WI38 (cell line): ENCODE data around the gene ECI2.

Experiments
- H3K4me3 ChIP-seq: 2 replicates; pipeline ENCODE4 v1.5.1; 2011; ENCODE audit warnings: low read depth, mild to moderate bottlenecking, control low read depth, low read length
- TF ChIP-seq, protein P1 (sequence below): IDR thresholded peaks from 2 replicates; pipeline ENCODE4 v1.5.1; 2012; ENCODE audit warnings: low read depth, mild to moderate bottlenecking, control low read depth, low read length

Gene ECI2

DNA sequence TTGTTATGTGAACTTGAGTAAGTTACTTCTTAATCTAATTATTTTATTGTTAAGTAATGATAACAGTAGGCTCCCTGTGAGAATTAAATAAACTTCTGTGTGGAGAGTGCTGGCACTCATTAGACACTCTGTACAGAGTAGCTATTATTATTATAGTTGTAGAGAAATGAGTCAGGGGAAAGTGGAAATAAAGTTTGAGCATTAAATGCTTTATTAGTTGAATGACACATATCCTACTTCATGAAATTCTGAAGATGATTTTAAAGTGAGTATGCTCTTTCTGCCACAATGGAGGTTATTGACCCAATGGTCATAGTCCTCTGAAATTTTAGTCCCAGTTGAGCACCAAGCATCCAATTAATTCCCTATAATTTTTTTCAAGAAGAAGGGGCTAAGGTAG, 5.9 kb downstream of the ECI2 start:
- no peak overlapping the region for H3K4me3 ChIP-seq
- TF ChIP-seq, protein P1, sequence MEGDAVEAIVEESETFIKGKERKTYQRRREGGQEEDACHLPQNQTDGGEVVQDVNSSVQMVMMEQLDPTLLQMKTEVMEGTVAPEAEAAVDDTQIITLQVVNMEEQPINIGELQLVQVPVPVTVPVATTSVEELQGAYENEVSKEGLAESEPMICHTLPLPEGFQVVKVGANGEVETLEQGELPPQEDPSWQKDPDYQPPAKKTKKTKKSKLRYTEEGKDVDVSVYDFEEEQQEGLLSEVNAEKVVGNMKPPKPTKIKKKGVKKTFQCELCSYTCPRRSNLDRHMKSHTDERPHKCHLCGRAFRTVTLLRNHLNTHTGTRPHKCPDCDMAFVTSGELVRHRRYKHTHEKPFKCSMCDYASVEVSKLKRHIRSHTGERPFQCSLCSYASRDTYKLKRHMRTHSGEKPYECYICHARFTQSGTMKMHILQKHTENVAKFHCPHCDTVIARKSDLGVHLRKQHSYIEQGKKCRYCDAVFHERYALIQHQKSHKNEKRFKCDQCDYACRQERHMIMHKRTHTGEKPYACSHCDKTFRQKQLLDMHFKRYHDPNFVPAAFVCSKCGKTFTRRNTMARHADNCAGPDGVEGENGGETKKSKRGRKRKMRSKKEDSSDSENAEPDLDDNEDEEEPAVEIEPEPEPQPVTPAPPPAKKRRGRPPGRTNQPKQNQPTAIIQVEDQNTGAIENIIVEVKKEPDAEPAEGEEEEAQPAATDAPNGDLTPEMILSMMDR, result no peak

DNA sequence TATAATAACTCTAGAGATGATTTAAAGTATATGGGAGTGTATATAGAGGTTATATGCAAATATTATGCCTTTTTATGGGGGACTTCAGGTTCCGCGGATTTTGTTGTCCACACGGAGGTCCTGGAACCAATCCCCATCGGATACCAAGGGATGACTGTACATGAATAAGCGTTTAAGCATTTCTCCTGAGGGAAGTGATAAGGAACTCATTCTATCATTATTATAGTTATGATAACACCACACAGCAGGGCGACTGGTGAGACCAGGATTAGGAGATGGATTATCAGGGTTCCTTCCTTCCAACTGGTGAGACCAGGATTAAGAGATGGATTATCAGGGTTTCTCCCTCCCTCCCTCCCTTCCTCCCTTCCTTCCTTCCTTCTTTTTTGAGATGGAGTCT, 6.6 kb downstream of the ECI2 start:
- TF ChIP-seq, protein P1, result no peak
- H3K4me3 ChIP-seq, result no peak overlapping the region

DNA sequence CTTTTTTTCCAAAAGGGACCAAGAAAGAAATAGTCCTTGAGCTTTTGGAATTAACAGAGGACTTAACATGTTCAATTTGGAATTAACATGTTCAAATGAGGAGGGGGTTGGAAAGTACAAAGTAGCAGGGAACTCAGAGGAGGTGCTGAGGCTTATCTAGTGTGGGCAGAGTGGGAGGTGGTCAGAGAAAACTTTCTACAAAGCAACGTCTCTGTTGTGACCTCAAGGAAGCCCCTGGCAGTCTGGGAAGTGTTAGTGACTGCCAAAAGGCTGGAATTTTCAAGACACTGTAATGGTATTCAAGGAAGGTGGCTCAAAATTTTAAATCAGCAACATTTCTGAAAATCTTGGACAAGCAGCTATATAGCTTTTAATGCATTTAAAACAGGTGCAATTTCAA, 7.3 kb downstream of the ECI2 start:
- TF ChIP-seq, protein P1, result no peak
- H3K4me3 ChIP-seq, result no peak overlapping the region

DNA sequence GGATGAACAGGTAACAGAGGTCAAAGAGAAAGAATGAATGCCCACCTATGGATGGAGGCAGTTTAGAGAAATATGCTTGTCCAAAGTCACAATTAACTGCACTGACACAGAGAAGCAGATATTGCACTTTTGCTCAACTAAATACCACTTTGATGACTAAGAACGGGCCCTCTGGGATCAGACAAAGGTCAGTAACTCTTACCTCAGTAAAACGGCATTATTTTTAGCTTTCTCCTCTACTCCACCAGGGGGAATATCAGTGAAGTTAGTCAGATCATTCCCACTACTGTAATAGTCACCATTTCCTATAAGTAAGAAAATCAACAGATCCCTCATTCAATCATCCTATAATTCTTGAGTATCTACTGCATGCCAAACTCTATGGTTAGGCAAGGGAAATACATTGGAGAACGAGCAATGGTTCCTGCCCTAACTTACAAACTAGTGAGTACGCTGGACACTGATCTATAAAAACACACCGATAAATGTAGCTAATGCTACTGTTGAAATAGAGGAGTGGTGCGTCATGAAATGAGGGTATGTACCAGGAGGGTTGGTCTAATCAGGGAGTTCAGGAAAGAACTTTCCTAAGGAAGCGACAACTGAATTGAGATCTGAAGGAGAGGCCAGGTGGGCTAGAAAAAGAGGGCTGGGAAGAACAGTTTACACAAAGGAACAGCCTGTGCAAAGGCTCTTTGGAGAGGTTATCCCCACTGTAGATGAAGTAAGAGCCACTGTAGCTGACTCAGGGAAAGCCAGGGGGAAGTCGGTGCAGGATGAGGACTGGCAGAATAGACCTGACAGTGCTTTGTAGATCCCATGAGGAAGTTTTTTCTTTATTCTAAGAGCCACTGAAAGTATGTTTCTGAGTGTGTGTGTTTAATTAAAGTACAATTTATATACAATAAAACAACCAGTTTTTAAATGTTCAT, 9.2 kb downstream of the ECI2 start:
- TF ChIP-seq, protein P1, result peak; percentile 28; the same call in 1 of the 2 replicates
- H3K4me3 ChIP-seq, result no peak overlapping the region

DNA sequence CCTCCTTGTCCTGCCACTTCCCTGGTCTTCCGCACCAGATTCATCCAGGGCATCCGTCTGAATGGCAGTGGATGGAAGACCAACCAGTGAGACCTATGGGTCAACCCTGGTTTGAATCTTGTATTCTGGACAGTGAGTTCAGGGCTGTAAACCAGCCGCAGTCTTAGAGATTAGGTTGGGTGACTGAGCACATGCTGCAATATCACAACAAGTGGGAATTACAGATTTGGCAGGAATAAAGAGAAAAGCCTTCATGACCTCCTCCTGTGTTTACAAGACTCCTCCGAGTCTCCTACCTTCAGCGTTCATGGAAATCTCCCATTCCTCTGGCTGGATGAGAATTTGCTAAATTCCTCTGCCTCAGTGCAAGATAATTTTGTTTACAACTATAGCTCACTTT, 9.9 kb downstream of the ECI2 start:
- no peak overlapping the region for H3K4me3 ChIP-seq

DNA sequence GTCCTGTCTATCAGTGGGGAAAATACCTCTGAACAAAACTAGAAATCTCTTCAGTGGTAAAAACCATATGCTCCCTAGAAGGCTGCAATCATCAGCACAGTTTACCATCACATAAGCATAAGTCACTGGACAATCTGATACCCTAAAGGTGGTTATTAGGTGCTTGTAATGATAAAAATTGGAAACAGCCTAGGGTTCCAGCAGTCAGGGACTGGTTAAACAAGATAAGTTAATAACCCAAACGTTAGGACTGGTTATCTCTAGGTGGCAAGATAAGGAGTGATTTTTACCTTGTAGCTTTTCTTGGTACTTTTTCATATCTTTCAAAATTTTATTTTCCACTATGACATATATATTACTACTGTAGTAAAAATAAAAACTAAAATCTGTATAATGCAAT, 11.0 kb downstream of the ECI2 start:
- H3K4me3 ChIP-seq, result no peak overlapping the region
- TF ChIP-seq, protein P1, result no peak

More for the DNA sequence above, 9.9 kb downstream of the ECI2 start:
- TF ChIP-seq, protein P1, result no peak

DNA sequence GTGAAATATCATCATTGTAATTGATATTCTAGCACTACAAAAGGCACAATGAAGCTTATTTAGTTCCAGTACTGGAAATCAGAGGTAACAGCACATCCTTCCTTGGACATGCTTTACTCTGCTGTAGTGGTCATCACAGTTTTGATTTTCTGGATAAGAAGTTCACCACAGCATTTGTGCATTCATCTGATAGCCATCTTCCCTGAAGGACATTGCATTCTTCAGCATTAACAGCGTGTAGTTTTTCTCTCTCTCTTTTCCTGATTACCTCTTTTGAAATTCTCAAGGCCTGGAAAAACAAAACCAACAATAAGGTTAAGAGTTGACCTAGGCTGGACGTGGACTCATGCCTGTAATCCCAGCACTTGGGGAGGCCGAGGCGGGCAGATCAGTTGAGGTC, 19.6 kb downstream of the ECI2 start:
- TF ChIP-seq, protein P1, result no peak
- no peak overlapping the region for H3K4me3 ChIP-seq
